Stimulated activated CD4-positive, alpha-beta T cell treated with anti-CD3 and anti-CD28 coated beads, Interleukin-4, amount 100 ng/mL, for 4 hours (primary cell): ENCODE measurements around the gene CEP104.
A peak's percentile ranks its signal among the peaks of the same experiment; 100 is the strongest.
"Not testable (repeated sequence)": the region's sequence is repeated elsewhere in the genome, so short reads cannot be mapped to it uniquely, and the experiment has no call there.

Source experiments
- DNase-seq, 2 experiments: peaks; one replicate each; pipeline ENCODE4 v3.0.0-alpha.2; 2020

The CEP104 gene

DNA sequence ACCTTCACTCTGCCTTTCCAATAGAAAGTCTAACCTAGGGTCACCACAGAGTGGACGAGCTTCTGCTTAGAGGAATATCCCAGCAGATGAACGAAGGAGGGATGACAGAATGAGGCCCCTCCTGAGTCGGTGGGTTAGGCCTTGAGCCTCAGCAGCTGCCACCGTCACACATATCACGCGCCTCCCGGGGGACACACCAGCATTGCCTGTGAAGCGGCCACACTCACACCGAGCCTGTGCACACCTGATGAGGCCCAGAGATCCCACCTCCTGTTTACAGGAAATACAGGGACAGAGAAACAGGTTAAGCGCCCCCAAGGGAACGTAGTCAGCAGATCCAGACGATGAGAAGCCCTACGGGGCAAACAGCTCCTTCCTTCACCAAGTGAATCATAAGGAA, 35.6 kb downstream of the CEP104 start:
- DNase-seq, result no peak

- DNase-seq, result no peak
Observed at GRCh38 chr1:3821004-3821403, 36.0 kb downstream of the CEP104 start.

GRCh38 chr1:3820316-3820715, 36.7 kb downstream of the CEP104 start:
- no peak for DNase-seq

DNA sequence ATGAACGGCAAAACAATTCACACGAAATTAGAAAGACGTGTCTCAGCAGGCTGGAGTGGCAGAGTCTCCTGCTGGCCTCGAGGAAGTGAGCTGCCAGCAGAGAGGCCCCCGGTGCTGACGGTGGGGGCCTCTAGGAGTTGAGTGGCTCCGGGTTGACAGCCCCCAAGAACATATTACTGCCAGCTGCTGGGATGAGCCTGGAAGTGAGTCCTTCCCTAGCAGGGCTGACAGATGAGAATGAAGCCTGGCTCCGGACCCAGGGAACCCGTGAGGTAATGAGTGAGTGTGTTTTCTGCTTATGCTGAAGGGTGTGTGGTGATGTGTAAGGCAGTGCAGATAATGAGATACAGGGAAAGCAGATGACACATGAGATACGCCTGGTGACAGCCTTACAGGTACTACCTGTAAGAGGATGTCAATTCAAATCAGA, 37.2 kb downstream of the CEP104 start:
- no peak for DNase-seq

DNA sequence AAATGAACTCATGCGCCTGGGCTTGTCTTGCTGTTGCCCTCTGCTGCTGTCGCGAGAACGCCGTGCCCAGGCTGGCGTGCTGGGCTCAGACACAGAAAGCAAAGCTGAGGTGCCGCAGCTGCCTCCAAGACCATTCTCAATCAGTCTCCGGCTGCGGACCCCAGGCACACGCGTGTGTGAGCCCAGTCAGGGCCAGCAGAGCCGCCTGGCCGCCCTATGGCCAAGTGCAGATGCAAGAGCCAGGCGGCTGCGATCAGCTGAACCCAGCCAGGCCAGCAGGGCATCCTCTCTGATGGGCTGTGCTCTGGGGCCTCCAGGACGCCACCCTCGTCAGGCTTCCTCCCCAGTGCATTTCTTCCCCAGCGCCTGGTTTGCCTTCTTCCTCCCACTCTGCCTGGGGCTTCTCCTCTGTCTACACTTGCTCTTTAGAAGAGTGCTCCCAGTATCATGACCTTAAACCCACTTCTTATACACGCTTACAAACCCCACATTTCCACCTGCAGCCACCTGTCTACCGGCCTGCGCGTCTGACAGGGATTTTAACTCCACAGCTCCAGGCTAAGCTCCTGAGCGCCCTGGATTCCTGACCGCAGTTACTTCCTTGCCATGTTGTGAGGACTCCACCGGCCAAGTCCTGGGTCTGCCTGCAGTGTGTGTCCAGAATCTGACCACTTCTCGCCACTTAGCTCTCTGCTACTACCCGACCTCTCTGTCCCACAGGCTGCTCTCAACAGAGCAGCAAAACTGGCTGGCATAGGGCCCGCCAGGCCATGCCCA, 39.0 kb downstream of the CEP104 start:
- DNase-seq, result no peak

DNA sequence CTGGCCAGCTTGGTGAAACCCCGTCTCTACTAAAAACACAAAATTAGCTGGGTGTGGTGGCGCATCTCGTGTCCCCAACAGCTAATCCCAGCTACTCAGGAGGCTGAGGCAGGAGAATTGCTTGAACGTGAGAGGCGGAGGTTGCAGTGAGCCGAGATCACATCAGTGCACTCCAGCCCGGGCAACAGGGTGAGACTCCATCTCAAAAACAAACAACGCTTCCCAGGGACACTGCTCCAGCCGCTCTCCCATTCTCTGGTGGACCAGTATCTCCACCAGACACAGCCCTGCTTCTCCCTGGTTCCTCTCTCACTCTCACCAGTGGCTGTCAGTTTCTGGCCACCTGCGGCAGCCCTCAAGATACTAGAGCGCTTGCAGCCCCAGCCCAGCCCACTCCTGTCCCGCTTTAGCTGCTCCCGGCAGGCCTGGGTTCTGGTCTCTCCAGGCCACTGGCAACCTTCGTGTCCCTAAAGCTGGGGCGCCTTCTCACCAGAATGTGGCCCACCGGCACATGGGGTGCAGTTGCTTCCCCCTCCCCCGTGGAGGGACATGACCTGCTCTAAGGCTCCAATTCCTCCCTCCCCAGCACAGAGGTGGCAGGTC, 39.8 kb downstream of the CEP104 start:
- no peak for DNase-seq

DNA sequence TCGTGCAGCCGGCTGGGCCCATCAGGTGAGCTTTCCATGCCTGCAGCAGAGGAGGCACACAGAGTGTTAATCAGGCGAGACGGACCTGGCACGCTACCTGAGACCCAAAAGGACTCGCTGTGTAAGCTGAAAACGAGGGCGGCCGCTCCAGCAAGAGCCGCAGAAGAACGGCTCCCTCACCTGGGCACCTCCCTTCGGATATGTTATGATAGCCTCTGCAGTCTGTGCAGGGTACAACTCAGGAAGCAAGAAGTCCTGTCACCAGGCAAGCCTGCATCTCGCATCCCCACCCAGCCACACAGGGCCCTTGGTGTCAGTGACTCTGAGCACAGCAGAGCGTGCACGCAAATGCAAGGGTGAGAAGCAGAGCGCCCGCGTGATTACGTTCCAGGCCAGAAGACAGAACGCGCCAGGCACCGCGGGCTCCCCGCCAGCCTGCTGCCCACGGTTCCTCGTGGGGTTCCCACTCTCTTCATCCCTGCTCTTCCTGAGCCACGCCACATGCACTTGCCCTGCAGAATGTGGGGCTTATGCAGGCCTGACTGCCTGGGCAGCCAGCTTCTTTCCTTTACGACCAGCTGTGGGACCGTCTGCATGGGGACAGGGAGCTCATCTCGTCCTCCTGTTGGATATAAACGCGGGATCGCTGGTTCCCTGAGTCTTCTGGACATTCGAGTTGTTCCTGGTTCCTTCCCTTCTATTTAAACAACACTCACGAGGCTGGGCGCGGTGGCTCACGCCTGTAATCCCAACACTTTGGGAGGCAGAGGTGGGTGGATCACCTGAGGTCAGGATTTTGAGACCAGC, 40.5 kb downstream of the CEP104 start:
- DNase-seq, result no peak

GRCh38 chr1:3814771-3815561, 42.0 kb downstream of the CEP104 start:
- no peak for DNase-seq

- no peak for DNase-seq
Observed at GRCh38 chr1:3814065-3814464, 42.9 kb downstream of the CEP104 start.

DNA sequence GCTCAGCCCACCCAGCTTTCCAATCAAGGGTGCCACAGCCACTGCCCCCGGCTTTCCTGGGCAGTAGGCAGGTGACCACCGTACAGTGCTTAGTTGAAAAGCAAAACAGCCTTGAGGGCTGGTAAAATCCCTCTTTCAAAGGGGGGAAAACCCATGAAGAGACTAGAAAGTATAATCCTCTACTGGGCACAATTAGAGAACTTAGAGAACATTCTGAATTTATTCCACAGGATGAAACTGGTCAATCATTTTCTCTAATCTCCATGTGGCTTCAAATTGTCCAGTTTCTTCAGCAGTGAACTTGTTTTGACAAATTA, 45.5 kb downstream of the CEP104 start:
- DNase-seq, result no peak

DNA sequence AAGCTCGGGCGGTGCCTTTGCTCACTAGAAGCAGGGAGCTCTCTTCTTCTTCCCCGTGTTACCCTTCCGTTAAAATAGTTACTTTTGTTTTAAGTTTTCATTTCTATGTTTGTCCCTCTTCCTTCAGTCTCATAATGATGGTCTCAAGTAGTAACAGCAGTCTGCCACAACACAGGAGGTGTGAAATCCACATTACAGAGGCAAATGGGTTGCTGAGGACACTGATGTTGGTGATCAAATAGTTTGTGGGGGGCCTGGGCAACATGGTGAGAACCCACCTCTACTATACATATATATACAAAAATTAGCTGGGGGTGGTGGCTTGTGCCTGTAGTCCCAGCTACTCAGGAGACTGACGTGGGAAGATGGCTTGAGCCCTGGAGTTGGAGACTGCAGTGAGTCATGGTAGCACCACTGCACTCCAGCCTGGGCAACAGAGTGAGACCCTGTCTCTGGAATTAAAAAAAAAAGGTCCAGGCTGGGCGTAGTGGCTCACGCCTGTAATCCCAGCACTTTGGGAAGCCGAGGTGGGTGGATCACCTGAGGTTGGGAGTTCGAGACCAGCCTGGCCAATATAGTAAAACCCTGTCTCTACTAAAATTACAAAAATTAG, 46.8 kb downstream of the CEP104 start:
- not testable (repeated sequence) for DNase-seq

- DNase-seq, result no peak
Observed at GRCh38 chr1:3809680-3810079, 47.3 kb downstream of the CEP104 start.

- DNase-seq, result no peak
Observed at GRCh38 chr1:3807769-3808168, 49.2 kb downstream of the CEP104 start.

GRCh38 chr1:3805038-3805437, 52.0 kb downstream of the CEP104 start:
- DNase-seq, result no peak

DNA sequence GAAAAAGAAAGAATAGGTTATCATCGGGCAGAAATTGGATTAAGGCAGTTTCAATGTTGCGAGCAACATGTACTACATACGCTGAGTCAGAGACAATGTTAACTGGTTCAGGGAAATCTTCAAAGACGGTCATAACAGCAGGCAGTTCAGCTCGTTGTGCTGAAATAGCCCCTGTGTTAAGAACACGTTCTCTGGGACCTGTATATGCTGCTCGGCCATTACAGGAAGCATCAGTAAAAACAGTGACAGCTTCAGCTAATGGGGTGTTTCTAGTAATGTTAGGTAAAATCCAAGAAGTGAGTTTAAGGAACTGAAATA, 52.4 kb downstream of the CEP104 start:
- not testable (repeated sequence) for DNase-seq

DNA sequence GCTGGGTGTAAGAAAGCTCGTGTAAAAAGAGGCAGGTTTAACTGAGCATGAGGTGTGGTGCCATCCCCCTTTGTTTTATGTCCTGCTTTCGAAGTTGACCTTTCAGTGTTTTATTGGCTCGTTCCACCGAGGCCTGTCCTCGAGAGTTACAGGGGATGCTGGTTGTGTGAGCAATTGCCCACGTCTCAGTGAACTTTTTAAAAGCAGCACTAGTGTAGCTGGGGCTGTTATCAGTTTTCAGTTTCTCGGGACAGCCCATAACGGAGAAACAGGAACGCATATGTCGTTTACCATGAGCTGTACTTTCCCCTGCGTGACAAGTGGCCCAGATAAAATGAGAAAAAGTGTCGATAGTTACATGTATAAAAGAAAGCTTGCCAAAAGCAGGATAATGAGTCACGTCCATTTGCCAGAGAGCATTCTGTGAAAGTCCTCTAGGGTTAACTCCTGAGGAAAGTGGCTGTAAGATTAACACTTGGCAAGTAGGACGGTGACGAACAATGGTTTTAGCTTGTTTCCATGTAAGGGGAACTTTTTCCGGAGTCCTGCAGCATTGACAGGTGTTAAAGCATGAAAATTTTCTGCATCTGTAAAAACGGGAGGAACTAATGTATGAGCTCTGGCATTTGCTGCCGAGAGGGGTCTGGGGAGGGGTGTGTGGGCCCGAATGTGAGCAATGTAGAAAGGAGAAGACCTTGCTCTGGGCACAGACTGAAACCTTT, 52.9 kb downstream of the CEP104 start:
- no peak for DNase-seq

DNA sequence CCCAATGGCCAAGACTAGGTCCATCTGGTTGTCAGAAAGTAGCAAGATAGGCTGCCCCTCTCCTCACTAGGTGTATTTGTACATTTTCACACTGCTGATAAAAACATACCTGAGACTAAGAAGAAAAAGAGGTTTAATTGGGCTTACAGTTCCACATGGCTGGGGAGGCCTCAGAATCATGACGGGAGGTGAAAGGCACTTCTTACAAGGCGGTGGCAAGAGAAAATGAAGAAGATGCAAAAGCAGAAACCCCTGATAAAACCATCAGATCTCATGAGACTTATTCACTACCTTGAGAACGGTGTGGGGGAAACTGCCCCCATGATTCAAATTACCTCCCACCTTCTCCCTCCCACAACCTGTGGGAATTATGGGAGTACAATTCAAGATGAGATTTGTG, 56.2 kb downstream of the CEP104 start:
- DNase-seq, result not testable (repeated sequence)

GRCh38 chr1:3799976-3800685, 56.9 kb downstream of the CEP104 start:
- DNase-seq, result no peak

GRCh38 chr1:3796215-3797061, 60.6 kb downstream of the CEP104 start, which contains the start of gene LRRC47:
TSS of gene LRRC47 (minus strand) at chr1:3796498. CDS start at chr1:3796476, 22 bp downstream.
- DNase-seq, result peak; percentile 92 to 94

GRCh38 chr1:3795453-3796214, 61.4 kb downstream of the CEP104 start:
- DNase-seq, result no peak
